ENCODE measurements around the gene DLX2. TPM values are rescaled to one million over a fixed set of nuclear protein-coding genes. Genes with fewer than 3 reads are reported as not detected.
"Not testable (repeated sequence)": the region's sequence is repeated elsewhere in the genome, so short reads cannot be mapped to it uniquely, and the experiment has no call there.

The DLX2 gene
- total RNA-seq, 1 donor from 2014 or later = not detected

GRCh38 chr2:172062402-172063004 is 40.2 kb downstream of the DLX2 start:
- Mint-ChIP-seq H3K27me3 (ENCODE audit: insufficient read depth, low read depth) (no peaks in the 10 kb centered on the region), H3K4me3 (no peak overlapping the region), H3K4me1 (peaks cover 18% of the 10 kb centered on the region), H3K27ac (no peak overlapping the region), H3K36me3 (no peaks in the 10 kb centered on the region), H3K9me3 (no peaks in the 10 kb centered on the region)
- Histone ChIP-seq H3K27me3 (no peaks in the 10 kb centered on the region), H3K4me1 (no peaks in the 10 kb centered on the region), H3K4me2 (no peak overlapping the region), H3K9me3 (ENCODE audit: low read depth) (no peaks in the 10 kb centered on the region), H3K79me2 (ENCODE audit: low read depth) (no peaks in the 10 kb centered on the region), H3K9ac (no peak overlapping the region), H3K36me3 (no peaks in the 10 kb centered on the region), H3K4me3 (no peak overlapping the region), H4K20me1 (ENCODE audit: low read depth) (no peaks in the 10 kb centered on the region), H3K27ac (no peak overlapping the region), H2AFZ (replicated peaks) (no peak overlapping the region), H3F3A (ENCODE audit: low read depth) (peaks cover 2% of the 10 kb centered on the region)
- DNase-seq (ENCODE audit: low spot score) = no peak
- TF ChIP-seq EZH2phosphoT487 (IDR thresholded peaks at IDR 0.05) = no peak
- no peak for TF ChIP-seq CTCF (IDR thresholded peaks at IDR 0.05)
- no peak for TF ChIP-seq EZH2 (IDR thresholded peaks at IDR 0.05)

GRCh38 chr2:172060118-172060517 is 42.6 kb downstream of the DLX2 start:
- H3K4me3 Mint-ChIP-seq = not testable (repeated sequence)

GRCh38 chr2:172058660-172059059 is 44.0 kb downstream of the DLX2 start:
- Histone ChIP-seq H3K4me2 (no peak overlapping the region), H3K9me3 (ENCODE audit: low read depth) (no peaks in the 10 kb centered on the region), H3K27ac (no peak overlapping the region), H3K79me2 (ENCODE audit: low read depth) (no peaks in the 10 kb centered on the region), H3K4me3 (no peak overlapping the region), H4K20me1 (ENCODE audit: low read depth) (no peaks in the 10 kb centered on the region), H3K4me1 (no peaks in the 10 kb centered on the region), H3K36me3 (no peaks in the 10 kb centered on the region), H2AFZ (replicated peaks) (no peak overlapping the region), H3F3A (ENCODE audit: low read depth) (no peaks in the 10 kb centered on the region), H3K27me3 (no peaks in the 10 kb centered on the region), H3K9ac (no peak overlapping the region)
- TF ChIP-seq EZH2phosphoT487 (IDR thresholded peaks at IDR 0.05) = no peak
- no peak for TF ChIP-seq EZH2 (IDR thresholded peaks at IDR 0.05)
- TF ChIP-seq CTCF (IDR thresholded peaks at IDR 0.05) = no peak
- H3K36me3 Mint-ChIP-seq = no peaks in the 10 kb centered on the region
- H3K4me3 Mint-ChIP-seq = no peak overlapping the region
- DNase-seq (ENCODE audit: low spot score) = no peak
- H3K4me1 Mint-ChIP-seq = peaks cover 20% of the 10 kb centered on the region
- H3K27ac Mint-ChIP-seq = no peak overlapping the region
- H3K27me3 Mint-ChIP-seq (ENCODE audit: insufficient read depth, low read depth) = no peaks in the 10 kb centered on the region
- no peaks in the 10 kb centered on the region for H3K9me3 Mint-ChIP-seq

More at GRCh38 chr2:172060118-172060517, 42.6 kb downstream of the DLX2 start:
- H3K9me3 Mint-ChIP-seq; H3K36me3 Mint-ChIP-seq; H3K27ac ChIP-seq; H3K9me3 ChIP-seq (ENCODE audit: low read depth); H3K4me2 ChIP-seq; H3K27me3 ChIP-seq; H3K4me1 ChIP-seq; H3K79me2 ChIP-seq (ENCODE audit: low read depth); H3K27ac Mint-ChIP-seq; H3K4me3 ChIP-seq; DNase-seq (ENCODE audit: low spot score); H3F3A ChIP-seq (ENCODE audit: low read depth); H4K20me1 ChIP-seq (ENCODE audit: low read depth); H3K36me3 ChIP-seq; H2AFZ ChIP-seq (replicated peaks); H3K27me3 Mint-ChIP-seq (ENCODE audit: insufficient read depth, low read depth); H3K9ac ChIP-seq: not testable (repeated sequence)
- H3K4me1 Mint-ChIP-seq = peaks cover 18% of the 10 kb centered on the region

GRCh38 chr2:172056293-172056692 is 46.4 kb downstream of the DLX2 start:
- Histone ChIP-seq H3K79me2 (ENCODE audit: low read depth) (no peaks in the 10 kb centered on the region), H3K27me3 (no peaks in the 10 kb centered on the region), H3K36me3 (no peaks in the 10 kb centered on the region), H3K9ac (no peak overlapping the region), H3F3A (ENCODE audit: low read depth) (no peaks in the 10 kb centered on the region), H3K9me3 (ENCODE audit: low read depth) (no peaks in the 10 kb centered on the region), H3K27ac (no peak overlapping the region), H3K4me2 (no peak overlapping the region), H3K4me3 (no peak overlapping the region), H4K20me1 (ENCODE audit: low read depth) (no peaks in the 10 kb centered on the region), H2AFZ (replicated peaks) (no peak overlapping the region), H3K4me1 (peaks cover 6% of the 10 kb centered on the region)
- no peaks in the 10 kb centered on the region for H3K27me3 Mint-ChIP-seq (ENCODE audit: insufficient read depth, low read depth)
- H3K9me3 Mint-ChIP-seq = no peaks in the 10 kb centered on the region
- H3K4me1 Mint-ChIP-seq = peaks cover 18% of the 10 kb centered on the region
- DNase-seq (ENCODE audit: low spot score) = no peak
- no peak overlapping the region for H3K4me3 Mint-ChIP-seq
- H3K36me3 Mint-ChIP-seq = no peaks in the 10 kb centered on the region
- H3K27ac Mint-ChIP-seq = no peak overlapping the region
- no peak for TF ChIP-seq EZH2 (IDR thresholded peaks at IDR 0.05)
- TF ChIP-seq EZH2phosphoT487 (IDR thresholded peaks at IDR 0.05) = no peak
- TF ChIP-seq CTCF (IDR thresholded peaks at IDR 0.05) = no peak
